Measurements from ENCODE around the gene TNFRSF1B.
A peak's percentile ranks its signal among the peaks of the same experiment; 100 is the strongest.

The TNFRSF1B gene

GRCh38 chr1:12204140-12204539 lies 37.3 kb downstream of the TNFRSF1B start:
- TF ChIP-seq, protein P1, sequence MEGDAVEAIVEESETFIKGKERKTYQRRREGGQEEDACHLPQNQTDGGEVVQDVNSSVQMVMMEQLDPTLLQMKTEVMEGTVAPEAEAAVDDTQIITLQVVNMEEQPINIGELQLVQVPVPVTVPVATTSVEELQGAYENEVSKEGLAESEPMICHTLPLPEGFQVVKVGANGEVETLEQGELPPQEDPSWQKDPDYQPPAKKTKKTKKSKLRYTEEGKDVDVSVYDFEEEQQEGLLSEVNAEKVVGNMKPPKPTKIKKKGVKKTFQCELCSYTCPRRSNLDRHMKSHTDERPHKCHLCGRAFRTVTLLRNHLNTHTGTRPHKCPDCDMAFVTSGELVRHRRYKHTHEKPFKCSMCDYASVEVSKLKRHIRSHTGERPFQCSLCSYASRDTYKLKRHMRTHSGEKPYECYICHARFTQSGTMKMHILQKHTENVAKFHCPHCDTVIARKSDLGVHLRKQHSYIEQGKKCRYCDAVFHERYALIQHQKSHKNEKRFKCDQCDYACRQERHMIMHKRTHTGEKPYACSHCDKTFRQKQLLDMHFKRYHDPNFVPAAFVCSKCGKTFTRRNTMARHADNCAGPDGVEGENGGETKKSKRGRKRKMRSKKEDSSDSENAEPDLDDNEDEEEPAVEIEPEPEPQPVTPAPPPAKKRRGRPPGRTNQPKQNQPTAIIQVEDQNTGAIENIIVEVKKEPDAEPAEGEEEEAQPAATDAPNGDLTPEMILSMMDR (IDR thresholded peaks at IDR 0.05): no peak

DNA sequence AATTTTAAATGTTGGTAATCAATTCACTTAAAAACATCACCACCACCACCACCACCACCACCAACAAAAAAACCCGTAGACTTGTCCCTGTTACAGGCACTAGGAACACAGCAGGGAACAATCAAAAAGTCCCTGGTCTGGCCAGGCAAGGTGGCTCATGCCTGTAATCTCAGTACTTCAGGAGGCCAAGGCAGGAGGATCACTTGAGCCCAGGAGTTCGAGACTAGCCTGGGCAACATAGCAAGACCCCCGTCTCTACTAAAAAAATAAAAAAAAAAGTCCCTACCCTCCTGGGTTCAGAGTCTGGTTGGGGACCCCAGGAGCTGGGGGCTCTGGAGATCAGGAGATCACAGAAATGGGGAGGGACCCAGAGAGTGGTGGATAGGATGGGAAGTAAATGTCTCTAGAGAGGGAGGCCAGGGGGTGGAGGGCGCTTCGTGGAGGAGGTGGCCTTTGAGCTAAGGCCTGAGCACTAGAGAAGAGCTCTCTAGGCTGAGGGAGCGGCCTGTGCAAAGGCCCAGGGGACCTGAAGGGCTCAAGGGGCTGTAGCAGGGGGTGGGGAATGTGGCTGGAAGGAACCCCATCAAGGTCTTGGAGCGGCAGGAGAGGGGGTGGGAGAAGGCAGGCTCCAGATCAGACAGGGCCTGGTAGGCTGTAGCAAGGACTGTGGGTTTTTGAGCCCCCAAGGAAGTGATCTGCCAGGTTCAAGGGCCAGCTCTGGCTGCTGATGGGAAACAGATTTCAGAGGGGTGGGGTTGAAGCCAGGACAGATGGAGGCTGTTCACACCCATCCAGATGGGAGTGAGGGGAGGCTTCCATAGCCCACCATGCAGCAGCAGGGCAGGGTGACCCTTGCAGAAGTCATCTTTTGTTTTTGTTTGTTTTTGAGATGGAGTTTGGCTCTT lies 38.2 kb downstream of the TNFRSF1B start:
- TF ChIP-seq, protein P1 (IDR thresholded peaks at IDR 0.05): no peak

DNA sequence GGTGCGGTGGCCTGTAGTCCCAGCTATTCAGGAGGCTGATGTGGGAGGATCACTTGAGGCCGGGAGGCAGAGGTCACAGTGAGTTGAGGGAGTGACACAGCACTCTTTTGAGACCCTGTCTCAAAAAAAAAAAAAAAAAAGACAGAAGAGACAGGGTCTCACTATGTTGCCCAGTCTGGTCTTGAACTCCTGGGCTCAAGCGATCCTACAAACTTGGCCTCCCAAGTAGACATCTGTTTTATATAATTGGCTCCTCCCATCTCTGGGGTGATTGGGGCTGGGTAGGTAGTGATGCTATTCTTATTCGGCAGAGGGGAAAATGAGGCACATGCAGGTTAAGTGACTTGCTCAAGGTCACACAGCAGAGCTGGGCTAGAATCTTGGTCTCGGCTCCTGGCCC lies 39.4 kb downstream of the TNFRSF1B start:
- TF ChIP-seq, protein P1 (IDR thresholded peaks at IDR 0.05): no peak

DNA sequence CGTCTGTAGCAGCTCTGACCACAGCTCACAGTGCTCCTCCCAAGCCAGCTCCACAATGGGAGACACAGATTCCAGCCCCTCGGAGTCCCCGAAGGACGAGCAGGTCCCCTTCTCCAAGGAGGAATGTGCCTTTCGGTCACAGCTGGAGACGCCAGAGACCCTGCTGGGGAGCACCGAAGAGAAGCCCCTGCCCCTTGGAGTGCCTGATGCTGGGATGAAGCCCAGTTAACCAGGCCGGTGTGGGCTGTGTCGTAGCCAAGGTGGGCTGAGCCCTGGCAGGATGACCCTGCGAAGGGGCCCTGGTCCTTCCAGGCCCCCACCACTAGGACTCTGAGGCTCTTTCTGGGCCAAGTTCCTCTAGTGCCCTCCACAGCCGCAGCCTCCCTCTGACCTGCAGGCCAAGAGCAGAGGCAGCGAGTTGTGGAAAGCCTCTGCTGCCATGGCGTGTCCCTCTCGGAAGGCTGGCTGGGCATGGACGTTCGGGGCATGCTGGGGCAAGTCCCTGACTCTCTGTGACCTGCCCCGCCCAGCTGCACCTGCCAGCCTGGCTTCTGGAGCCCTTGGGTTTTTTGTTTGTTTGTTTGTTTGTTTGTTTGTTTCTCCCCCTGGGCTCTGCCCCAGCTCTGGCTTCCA lies 40.1 kb downstream of the TNFRSF1B start:
- TF ChIP-seq, protein P1 (IDR thresholded peaks at IDR 0.05): no peak

DNA sequence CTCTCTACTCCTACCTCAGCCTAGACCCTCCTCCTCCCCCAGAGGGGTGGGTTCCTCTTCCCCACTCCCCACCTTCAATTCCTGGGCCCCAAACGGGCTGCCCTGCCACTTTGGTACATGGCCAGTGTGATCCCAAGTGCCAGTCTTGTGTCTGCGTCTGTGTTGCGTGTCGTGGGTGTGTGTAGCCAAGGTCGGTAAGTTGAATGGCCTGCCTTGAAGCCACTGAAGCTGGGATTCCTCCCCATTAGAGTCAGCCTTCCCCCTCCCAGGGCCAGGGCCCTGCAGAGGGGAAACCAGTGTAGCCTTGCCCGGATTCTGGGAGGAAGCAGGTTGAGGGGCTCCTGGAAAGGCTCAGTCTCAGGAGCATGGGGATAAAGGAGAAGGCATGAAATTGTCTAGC lies 41.5 kb downstream of the TNFRSF1B start:
- TF ChIP-seq, protein P1 (IDR thresholded peaks at IDR 0.05): no peak

GRCh38 chr1:12208764-12209494 lies 42.1 kb downstream of the TNFRSF1B start:
- TF ChIP-seq, protein P1 (IDR thresholded peaks at IDR 0.05): peak; percentile 89

GRCh38 chr1:12209495-12209832 lies 42.7 kb downstream of the TNFRSF1B start:
- TF ChIP-seq, protein P1 (IDR thresholded peaks at IDR 0.05): no peak
